ENCODE results near the gene TOX2.

TOX2 gene

DNA sequence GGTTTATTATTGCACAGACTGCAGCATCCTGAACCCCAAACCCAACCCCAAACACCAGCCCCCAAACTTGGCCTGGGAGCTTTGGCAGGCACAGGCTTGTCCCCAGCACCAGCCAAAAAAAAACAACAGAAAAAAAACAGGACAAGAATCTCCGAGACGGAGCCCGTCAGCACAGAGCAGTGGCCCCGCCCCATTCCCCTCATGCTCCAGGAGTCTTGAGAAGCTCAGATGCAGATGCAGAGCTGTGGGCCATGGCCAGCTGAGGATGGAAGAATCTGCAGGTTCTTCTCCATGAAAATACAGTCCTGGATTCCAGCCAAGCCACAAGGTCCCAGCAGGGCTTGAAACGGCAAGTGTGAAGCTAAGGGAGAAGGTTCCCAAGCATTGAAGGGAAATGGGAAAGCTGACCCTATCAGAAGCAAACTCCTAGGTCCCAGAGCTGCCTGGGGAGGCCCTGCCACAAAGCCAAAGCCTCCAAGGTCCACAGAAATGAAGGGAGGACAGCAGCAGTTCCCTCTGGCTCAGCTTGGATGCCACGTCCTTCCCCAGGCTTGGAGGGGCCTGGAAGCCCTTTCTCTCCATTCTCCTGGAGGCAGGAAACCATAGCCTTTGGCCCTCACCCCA, 197.2 kb downstream of the TOX2 start:
- TF ChIP-seq, protein P1, sequence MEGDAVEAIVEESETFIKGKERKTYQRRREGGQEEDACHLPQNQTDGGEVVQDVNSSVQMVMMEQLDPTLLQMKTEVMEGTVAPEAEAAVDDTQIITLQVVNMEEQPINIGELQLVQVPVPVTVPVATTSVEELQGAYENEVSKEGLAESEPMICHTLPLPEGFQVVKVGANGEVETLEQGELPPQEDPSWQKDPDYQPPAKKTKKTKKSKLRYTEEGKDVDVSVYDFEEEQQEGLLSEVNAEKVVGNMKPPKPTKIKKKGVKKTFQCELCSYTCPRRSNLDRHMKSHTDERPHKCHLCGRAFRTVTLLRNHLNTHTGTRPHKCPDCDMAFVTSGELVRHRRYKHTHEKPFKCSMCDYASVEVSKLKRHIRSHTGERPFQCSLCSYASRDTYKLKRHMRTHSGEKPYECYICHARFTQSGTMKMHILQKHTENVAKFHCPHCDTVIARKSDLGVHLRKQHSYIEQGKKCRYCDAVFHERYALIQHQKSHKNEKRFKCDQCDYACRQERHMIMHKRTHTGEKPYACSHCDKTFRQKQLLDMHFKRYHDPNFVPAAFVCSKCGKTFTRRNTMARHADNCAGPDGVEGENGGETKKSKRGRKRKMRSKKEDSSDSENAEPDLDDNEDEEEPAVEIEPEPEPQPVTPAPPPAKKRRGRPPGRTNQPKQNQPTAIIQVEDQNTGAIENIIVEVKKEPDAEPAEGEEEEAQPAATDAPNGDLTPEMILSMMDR (IDR thresholded peaks at IDR 0.05; ENCODE audit: borderline replicate concordance, insufficient read depth, low read depth, low read length) = no peak
- H3K4me3 ChIP-seq (ENCODE audit: low read depth, low read length) = no peak overlapping the region

- H3K4me3 ChIP-seq (ENCODE audit: low read depth, low read length) = no peak overlapping the region
- TF ChIP-seq, protein P1 (IDR thresholded peaks at IDR 0.05; ENCODE audit: borderline replicate concordance, insufficient read depth, low read depth, low read length) = no peak
Observed at GRCh38 chr20:44112456-44112855, 197.8 kb downstream of the TOX2 start.

GRCh38 chr20:44112889-44113617, 198.4 kb downstream of the TOX2 start:
- H3K4me3 ChIP-seq (ENCODE audit: low read depth, low read length) = no peak overlapping the region

DNA sequence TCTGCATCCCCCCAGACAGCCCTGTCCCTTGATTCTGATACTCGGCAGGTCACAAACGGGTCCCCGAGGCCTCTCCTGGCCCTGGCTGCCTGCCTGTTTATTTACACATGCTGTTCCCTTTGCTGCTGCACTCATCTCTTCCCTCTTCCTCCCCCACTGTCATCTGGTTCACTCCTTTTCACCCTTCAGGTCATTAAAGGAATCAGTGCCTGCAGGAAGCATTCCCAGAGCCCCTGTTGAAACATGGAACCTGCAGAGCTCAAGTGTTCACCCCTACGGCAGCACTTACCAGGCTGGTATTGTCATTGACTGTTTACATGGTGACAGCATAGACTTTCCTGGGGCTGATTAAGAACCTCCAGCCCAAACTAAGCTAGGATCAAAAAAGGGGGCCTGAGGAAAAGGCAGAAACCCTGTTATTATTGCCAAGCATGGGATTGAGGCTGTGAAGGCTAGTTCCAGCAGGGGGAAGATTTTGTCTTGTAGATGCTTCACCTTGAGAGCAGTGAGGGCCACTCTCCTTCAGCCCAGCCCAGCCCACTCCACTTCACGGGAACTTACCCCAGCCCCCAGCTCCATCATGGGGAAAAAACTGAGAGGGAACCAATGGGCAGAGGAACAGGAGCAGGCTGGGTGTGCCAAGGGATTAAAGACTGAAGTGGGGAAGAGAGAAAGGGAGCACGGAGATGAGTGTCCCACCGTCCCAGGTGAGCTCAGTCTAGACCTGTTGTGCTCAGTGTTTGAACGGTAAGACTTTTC, 199.1 kb downstream of the TOX2 start:
- TF ChIP-seq, protein P1 (IDR thresholded peaks at IDR 0.05; ENCODE audit: borderline replicate concordance, insufficient read depth, low read depth, low read length) = no peak
- H3K4me3 ChIP-seq (ENCODE audit: low read depth, low read length) = no peak overlapping the region

More at GRCh38 chr20:44112889-44113617, 198.4 kb downstream of the TOX2 start:
- TF ChIP-seq, protein P1 (IDR thresholded peaks at IDR 0.05; ENCODE audit: borderline replicate concordance, insufficient read depth, low read depth, low read length) = no peak

DNA sequence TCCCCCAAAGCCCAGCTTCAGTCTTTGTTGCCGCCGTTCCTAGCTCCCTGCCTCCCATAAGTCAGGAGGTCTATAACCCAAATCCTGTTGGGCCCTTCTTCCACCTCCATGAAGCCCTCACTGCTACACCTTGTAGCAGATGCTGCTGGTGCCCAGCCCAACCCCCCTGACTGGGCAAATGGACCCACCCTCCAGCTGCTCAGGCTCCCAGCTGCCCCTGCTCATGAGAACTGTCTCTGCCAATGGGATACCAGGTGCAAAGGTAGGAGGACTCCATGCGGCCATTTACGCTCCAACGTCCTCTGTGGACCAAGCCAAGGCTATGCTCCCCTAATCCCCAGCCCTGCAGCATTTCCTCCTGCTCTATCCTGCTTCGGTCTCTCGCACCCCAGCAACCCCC, 200.5 kb downstream of the TOX2 start:
- TF ChIP-seq, protein P1 (IDR thresholded peaks at IDR 0.05; ENCODE audit: borderline replicate concordance, insufficient read depth, low read depth, low read length) = no peak
- H3K4me3 ChIP-seq (ENCODE audit: low read depth, low read length) = no peak overlapping the region

DNA sequence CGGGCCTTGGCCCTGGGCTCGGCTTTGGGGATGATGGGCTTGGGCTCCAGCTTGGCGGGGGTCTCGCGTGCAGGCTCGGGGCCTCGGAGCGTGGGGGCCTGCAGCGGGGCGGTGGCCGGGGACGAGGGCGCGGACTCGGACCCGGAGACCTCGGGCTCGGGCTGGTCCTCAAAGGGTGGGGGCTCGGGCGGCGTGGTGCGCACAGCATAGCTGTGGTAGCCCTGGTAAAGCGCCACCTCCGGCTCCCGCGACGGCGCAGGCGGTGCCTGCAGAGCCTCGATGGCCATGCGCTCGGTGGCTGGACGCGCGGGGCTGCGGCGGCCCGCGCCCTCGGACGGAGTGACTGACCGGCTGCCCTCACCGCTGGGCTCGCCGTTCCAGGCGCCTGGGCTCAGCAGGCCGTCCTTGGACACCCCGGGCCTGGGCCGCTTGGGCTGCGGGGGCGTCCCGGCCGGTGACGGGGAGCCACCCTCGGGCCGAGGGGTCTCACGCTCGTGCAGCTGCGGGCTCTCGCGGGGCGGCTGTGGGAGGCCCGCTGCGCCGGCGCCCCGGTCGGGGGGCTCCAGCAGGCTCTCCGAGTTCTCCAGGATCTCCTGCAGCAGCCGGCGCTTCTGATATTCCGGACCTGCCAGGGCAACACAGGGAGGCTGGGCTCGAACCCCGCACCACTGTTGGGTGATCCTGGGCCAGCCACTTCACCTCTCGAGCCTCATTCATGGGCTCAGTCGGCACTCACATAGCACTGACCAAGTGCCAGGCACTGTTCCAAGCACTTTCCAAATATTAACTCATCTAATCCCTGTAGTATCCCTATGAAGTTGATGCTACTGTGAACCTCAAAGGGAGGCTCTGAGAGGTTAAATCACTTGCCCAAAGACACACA, 201.4 kb downstream of the TOX2 start:
- no peak overlapping the region for H3K4me3 ChIP-seq (ENCODE audit: low read depth, low read length)
- TF ChIP-seq, protein P1 (IDR thresholded peaks at IDR 0.05; ENCODE audit: borderline replicate concordance, insufficient read depth, low read depth, low read length) = no peak

Measured in GM12875 (cell line).